ENCODE results near the gene DOK7. TPM values are rescaled to one million over a fixed set of nuclear protein-coding genes. Genes with fewer than 3 reads are reported as not detected.

The DOK7 gene, protein sequence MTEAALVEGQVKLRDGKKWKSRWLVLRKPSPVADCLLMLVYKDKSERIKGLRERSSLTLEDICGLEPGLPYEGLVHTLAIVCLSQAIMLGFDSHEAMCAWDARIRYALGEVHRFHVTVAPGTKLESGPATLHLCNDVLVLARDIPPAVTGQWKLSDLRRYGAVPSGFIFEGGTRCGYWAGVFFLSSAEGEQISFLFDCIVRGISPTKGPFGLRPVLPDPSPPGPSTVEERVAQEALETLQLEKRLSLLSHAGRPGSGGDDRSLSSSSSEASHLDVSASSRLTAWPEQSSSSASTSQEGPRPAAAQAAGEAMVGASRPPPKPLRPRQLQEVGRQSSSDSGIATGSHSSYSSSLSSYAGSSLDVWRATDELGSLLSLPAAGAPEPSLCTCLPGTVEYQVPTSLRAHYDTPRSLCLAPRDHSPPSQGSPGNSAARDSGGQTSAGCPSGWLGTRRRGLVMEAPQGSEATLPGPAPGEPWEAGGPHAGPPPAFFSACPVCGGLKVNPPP
- not detected in 2 replicates for total RNA-seq (2021)
- Bru-seq, nascent RNA: percentile 7 among the genes with signal in this experiment
- BruChase-seq, experiment 1, labeled RNA remaining after a 2-hour chase: not detected
- BruChase-seq, experiment 2, labeled RNA remaining after a 6-hour chase: percentile 19 among the genes with signal in this experiment
- long read RNA-seq: 0 reads

DNA sequence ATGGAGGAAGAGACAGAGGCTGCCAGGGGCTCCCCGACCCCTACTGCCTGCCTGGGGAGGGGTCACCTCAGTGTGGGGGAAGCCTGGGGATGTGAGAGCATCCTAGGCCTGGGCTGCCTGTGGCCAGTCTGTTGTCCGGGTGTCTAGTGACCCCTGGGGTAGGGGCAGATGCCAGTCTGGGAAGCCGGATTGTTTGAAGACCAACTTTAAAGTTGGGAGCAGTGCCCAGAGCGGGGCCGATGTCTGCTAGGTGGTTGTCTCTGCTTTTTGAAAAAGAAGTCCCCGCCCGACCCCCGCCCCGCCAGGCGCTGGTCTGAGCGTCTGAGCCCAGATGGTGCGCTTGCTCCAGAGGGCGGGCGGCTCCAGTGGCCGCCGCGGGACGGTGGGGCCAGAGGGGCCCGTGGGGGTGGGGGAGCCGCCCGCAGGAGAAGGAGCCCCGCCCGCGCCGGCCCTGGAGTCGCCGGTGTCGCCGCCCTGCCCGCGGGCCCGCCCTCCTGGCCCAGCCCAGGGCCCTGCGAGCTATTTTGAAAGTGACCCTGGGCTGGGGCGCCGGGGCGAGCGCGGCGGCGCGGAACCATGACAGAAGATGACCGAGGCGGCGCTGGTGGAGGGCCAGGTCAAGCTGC is at the start of gene DOK7:
Gene DOK7, plus strand, starts transcription at position 517 of the 626 bp plus-strand sequence. Its CDS starts 70 bp downstream, at position 587.
- H3K9me3 ChIP-seq (ENCODE audit: low read depth, low read length, poor library complexity, severe bottlenecking): no peaks in the 10 kb centered on the region
- POLR2A ChIA-PET (ENCODE audit: low non-redundant PET): no interaction called here
- no TSS peak for BruUV-seq (replicated peaks)
- H3K27me3 ChIP-seq (replicated peaks; ENCODE audit: insufficient read depth, low read depth, low read length, poor library complexity): no peaks in the 10 kb centered on the region
- H3K4me3 ChIP-seq (ENCODE audit: low read depth, low read length, poor library complexity, severe bottlenecking): no peak within 1 kb of the TSS
- no peaks in the 10 kb centered on the region for H3K4me1 ChIP-seq (ENCODE audit: insufficient read depth, low read length, poor library complexity, severe bottlenecking)
- no peak within 1 kb of the TSS for H3K27ac ChIP-seq (ENCODE audit: low read depth, low read length, poor library complexity, severe bottlenecking)
- intact Hi-C loops (cut with micrococcal nuclease; ENCODE audit: unreplicated experiment): no loop called here
- TF ChIP-seq EZH2 (IDR thresholded peaks at IDR 0.05; ENCODE audit: borderline replicate concordance, low read depth, low read length, poor library complexity, severe bottlenecking): no peak
- TF ChIP-seq, protein P1, sequence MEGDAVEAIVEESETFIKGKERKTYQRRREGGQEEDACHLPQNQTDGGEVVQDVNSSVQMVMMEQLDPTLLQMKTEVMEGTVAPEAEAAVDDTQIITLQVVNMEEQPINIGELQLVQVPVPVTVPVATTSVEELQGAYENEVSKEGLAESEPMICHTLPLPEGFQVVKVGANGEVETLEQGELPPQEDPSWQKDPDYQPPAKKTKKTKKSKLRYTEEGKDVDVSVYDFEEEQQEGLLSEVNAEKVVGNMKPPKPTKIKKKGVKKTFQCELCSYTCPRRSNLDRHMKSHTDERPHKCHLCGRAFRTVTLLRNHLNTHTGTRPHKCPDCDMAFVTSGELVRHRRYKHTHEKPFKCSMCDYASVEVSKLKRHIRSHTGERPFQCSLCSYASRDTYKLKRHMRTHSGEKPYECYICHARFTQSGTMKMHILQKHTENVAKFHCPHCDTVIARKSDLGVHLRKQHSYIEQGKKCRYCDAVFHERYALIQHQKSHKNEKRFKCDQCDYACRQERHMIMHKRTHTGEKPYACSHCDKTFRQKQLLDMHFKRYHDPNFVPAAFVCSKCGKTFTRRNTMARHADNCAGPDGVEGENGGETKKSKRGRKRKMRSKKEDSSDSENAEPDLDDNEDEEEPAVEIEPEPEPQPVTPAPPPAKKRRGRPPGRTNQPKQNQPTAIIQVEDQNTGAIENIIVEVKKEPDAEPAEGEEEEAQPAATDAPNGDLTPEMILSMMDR (conservative IDR thresholded peaks at IDR 0.05; ENCODE audit: low read depth, low read length): no peak
- no peak for DNase-seq (ENCODE audit: low spot score)
- H3K36me3 ChIP-seq (ENCODE audit: insufficient read depth, low read length, poor library complexity, severe bottlenecking): no peaks in the 10 kb centered on the region
- CTCF ChIA-PET: no interaction called here

DNA sequence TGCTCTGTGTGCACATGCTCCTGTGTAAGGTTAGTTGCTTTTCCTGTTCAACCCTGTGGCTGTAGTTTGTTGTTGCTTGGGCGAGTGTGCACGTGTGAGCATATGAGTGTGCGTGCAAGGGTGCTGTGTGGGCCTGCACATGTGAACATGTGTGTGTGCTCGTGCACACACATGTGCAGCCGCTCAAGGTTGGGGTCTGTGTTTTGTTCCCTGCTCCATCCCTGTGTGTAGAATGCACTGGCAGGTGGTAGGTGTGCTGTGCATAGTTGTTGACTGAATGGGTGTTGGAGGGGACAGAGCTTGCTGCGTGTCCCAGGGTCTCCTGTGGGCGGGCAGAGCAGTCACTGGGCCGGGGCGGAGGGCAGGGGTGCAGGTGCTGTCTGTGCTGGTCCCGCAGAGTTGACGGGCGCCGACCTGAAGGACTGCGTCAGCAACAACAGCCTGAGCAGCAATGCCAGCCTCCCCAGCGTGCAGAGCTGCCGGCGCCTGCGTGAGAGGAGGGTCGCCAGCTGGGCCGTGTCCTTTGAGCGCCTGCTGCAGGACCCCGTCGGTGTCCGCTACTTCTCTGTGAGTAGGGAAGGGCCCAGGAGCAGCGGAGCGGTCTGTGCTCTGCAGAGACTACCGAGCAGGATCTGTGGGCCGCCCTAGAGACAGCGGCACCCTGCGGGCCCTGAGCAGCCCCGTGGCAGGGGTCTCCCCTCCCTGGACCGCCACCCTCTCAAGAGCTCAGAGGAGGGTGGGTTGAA is 49.3 kb upstream of the DOK7 start:
- no TSS peak for BruUV-seq (replicated peaks)
- Histone ChIP-seq H3K4me1 (ENCODE audit: insufficient read depth, low read length, poor library complexity, severe bottlenecking) (peaks cover 12% of the 10 kb centered on the region), H3K36me3 (ENCODE audit: insufficient read depth, low read length, poor library complexity, severe bottlenecking) (peaks cover 12% of the 10 kb centered on the region), H3K27ac (ENCODE audit: low read depth, low read length, poor library complexity, severe bottlenecking) (no peak overlapping the region), H3K4me3 (ENCODE audit: low read depth, low read length, poor library complexity, severe bottlenecking) (no peak overlapping the region), H3K27me3 (replicated peaks; ENCODE audit: insufficient read depth, low read depth, low read length, poor library complexity) (no peaks in the 10 kb centered on the region), H3K9me3 (ENCODE audit: low read depth, low read length, poor library complexity, severe bottlenecking) (no peaks in the 10 kb centered on the region)
- ChIA-PET POLR2A (ENCODE audit: low non-redundant PET) (no interaction called here), CTCF (no interaction called here)
- TF ChIP-seq, protein P1 (conservative IDR thresholded peaks at IDR 0.05; ENCODE audit: low read depth, low read length): no peak
- no peak for TF ChIP-seq EZH2 (IDR thresholded peaks at IDR 0.05; ENCODE audit: borderline replicate concordance, low read depth, low read length, poor library complexity, severe bottlenecking)
- DNase-seq (ENCODE audit: low spot score): no peak
- intact Hi-C loops (cut with micrococcal nuclease; ENCODE audit: unreplicated experiment): no loop called here

Data from A673 (cell line).